HEK293 (cell line): ENCODE measurements around the gene RPS6KB2.

Source experiments
- CTCF ChIA-PET: fragments of 350-600 bp; formaldehyde crosslinking; extraction: SDS; loops from one replicate; lab custom pipeline; 2021; ENCODE audit warnings: antibody characterized with exemption; lab: Yijun Ruan, JAX
- POLR2A ChIA-PET: fragments of 300-600 bp; formaldehyde crosslinking; extraction: SDS; loops from one replicate; lab custom pipeline; 2020; ENCODE audit warnings: antibody characterized with exemption, inconsistent platforms; lab: Yijun Ruan, JAX
- H3K27ac ChIP-seq: fragments of 200-500 bp; sonication (Bioruptor generic); 2 replicates; pipeline ENCODE4 v1.5.1; 2014; ENCODE audit warnings: low read depth, low read length, control low read depth, inconsistent platforms; ENCODE audit errors: extremely low read depth
- H3K36me3 ChIP-seq, 2 experiments: fragments of 200-500 bp in 1 of 2; sonication (Bioruptor generic) in 1 of 2; 1 replicate in 1 of 2; 2 replicates in 1 of 2; pipeline ENCODE4 v1.5.1; 2014 to 2017; ENCODE audit warnings: inconsistent platforms in 2 of 2, low read length in 2 of 2; ENCODE audit not compliant: control insufficient read depth in 2 of 2, insufficient read depth in 1 of 2
- H3K4me1 ChIP-seq: fragments of 200-500 bp; sonication (Bioruptor generic); 2 replicates; pipeline ENCODE4 v1.5.1; 2014; ENCODE audit warnings: mild to moderate bottlenecking, low read length, inconsistent platforms; ENCODE audit not compliant: control insufficient read depth, insufficient read depth
- H3K4me3 ChIP-seq: 2 replicates; pipeline ENCODE4 v1.5.1; 2011; ENCODE audit warnings: low read depth, mild to moderate bottlenecking, control low read depth, low read length, moderate library complexity
- H3K9me3 ChIP-seq: fragments of 200-500 bp; sonication (Bioruptor generic); 2 replicates; pipeline ENCODE4 v1.5.1; 2014; ENCODE audit warnings: low read depth, low read length, inconsistent platforms; ENCODE audit not compliant: control insufficient read depth, insufficient read depth
- KLF1 ChIP-seq: fragments of 450-650 bp; formaldehyde crosslinking; IDR thresholded peaks from 2 replicates; pipeline ENCODE4 v1.5.1; 2016; ENCODE audit warnings: missing biosample characterization, missing genetic modification characterization
- KLF9 ChIP-seq: fragments of 450-650 bp; formaldehyde crosslinking; IDR thresholded peaks from 2 replicates; pipeline ENCODE4 v1.5.1; 2016; ENCODE audit warnings: missing biosample characterization, missing genetic modification characterization, low read depth
- REPIN1 ChIP-seq: fragments of 450-650 bp; formaldehyde crosslinking; IDR thresholded peaks from 2 replicates; pipeline ENCODE4 v1.5.1; 2017; ENCODE audit warnings: missing biosample characterization, missing genetic modification characterization, low read depth
- SCRT1 ChIP-seq: fragments of 450-650 bp; formaldehyde crosslinking; IDR thresholded peaks from 2 replicates; pipeline ENCODE4 v1.5.1; 2016; ENCODE audit warnings: missing biosample characterization, missing genetic modification characterization, borderline replicate concordance
- SCRT2 ChIP-seq: fragments of 450-650 bp; formaldehyde crosslinking; IDR thresholded peaks from 2 replicates; pipeline ENCODE4 v1.5.1; 2016; ENCODE audit warnings: missing biosample characterization, missing genetic modification characterization
- SETDB1 ChIP-seq: IDR thresholded peaks from one replicate; pipeline ENCODE4 v1.6.1; 2017; ENCODE audit warnings: mild to moderate bottlenecking, low read length, moderate library complexity, mixed read lengths; ENCODE audit not compliant: insufficient read length
- SP7 ChIP-seq: fragments of 450-650 bp; formaldehyde crosslinking; IDR thresholded peaks from 2 replicates; pipeline ENCODE4 v1.5.1; 2016; ENCODE audit warnings: missing biosample characterization, missing genetic modification characterization
- ZBTB20 ChIP-seq: fragments of 450-650 bp; formaldehyde crosslinking; IDR thresholded peaks from 2 replicates; pipeline ENCODE4 v1.5.1; 2016; ENCODE audit warnings: missing biosample characterization, missing genetic modification characterization
- ZNF19 ChIP-seq: fragments of 450-650 bp; formaldehyde crosslinking; IDR thresholded peaks from 2 replicates; pipeline ENCODE4; 2016; ENCODE audit warnings: missing biosample characterization, missing genetic modification characterization, low read depth
- ZNF2 ChIP-seq: fragments of 450-650 bp; formaldehyde crosslinking; IDR thresholded peaks from 2 replicates; pipeline ENCODE4 v1.5.1; 2016; ENCODE audit warnings: missing biosample characterization, missing genetic modification characterization
- ZNF274 ChIP-seq, 2 experiments: fragments of 200-500 bp in 1 of 2; fragments of 450-650 bp in 1 of 2; sonication (Bioruptor generic) in 1 of 2; formaldehyde crosslinking in 1 of 2; IDR thresholded peaks; 2 replicates each; pipeline versions ENCODE4 v1.5.1 to v1.6.1; 2014 to 2016; ENCODE audit warnings: borderline replicate concordance in 1 of 2, inconsistent platforms in 1 of 2, low read length in 1 of 2, missing biosample characterization in 1 of 2, missing genetic modification characterization in 1 of 2
- ZNF335 ChIP-seq: fragments of 450-650 bp; formaldehyde crosslinking; conservative IDR thresholded peaks from 2 replicates; pipeline ENCODE4 v1.5.1; 2016; ENCODE audit warnings: missing biosample characterization, missing genetic modification characterization
- ZNF624 ChIP-seq: fragments of 450-650 bp; formaldehyde crosslinking; IDR thresholded peaks from 2 replicates; pipeline ENCODE4 v1.5.1; 2017; ENCODE audit warnings: missing biosample characterization, missing genetic modification characterization
- ZNF677 ChIP-seq: fragments of 450-650 bp; IDR thresholded peaks from 2 replicates; pipeline ENCODE4 v1.5.0; 2018; ENCODE audit warnings: missing biosample characterization, mild to moderate bottlenecking, missing genetic modification characterization, moderate library complexity
- ZNF76 ChIP-seq: fragments of 450-650 bp; formaldehyde crosslinking; IDR thresholded peaks from 2 replicates; pipeline ENCODE4; 2016; ENCODE audit warnings: low read depth, missing biosample characterization, missing genetic modification characterization, borderline replicate concordance
- TF ChIP-seq, protein P1 (sequence below): fragments of 450-650 bp; formaldehyde crosslinking; IDR thresholded peaks from 2 replicates; pipeline ENCODE4 v1.5.1; 2016; ENCODE audit warnings: missing biosample characterization, missing genetic modification characterization
- TF ChIP-seq, protein P2 (sequence below): fragments of 450-650 bp; formaldehyde crosslinking; IDR thresholded peaks from 2 replicates; pipeline ENCODE4 v1.5.1; 2016; ENCODE audit warnings: missing biosample characterization, missing genetic modification characterization
- TF ChIP-seq, protein P3 (sequence below): fragments of 450-650 bp; formaldehyde crosslinking; optimal IDR thresholded peaks from 2 replicates; pipeline ENCODE3; 2016; ENCODE audit warnings: missing biosample characterization, mild to moderate bottlenecking, missing genetic modification characterization
- TF ChIP-seq, protein P4 (sequence below): fragments of 450-650 bp; formaldehyde crosslinking; IDR thresholded peaks from 2 replicates; pipeline ENCODE4 v1.5.1; 2016; ENCODE audit warnings: missing biosample characterization, missing genetic modification characterization
- TF ChIP-seq, protein P5 (sequence below): fragments of 450-650 bp; formaldehyde crosslinking; IDR thresholded peaks from 2 replicates; pipeline ENCODE4 v1.5.1; 2016; ENCODE audit warnings: missing biosample characterization, missing genetic modification characterization
- TF ChIP-seq, protein P6 (sequence below): fragments of 450-650 bp; formaldehyde crosslinking; IDR thresholded peaks from 2 replicates; pipeline ENCODE4 v1.5.1; 2017; ENCODE audit warnings: missing biosample characterization, missing genetic modification characterization
- TF ChIP-seq, protein P7 (sequence below): fragments of 450-650 bp; formaldehyde crosslinking; IDR thresholded peaks from 2 replicates; pipeline ENCODE4 v1.5.1; 2016; ENCODE audit warnings: missing biosample characterization, missing genetic modification characterization
- TF ChIP-seq, protein P8 (sequence below): fragments of 450-650 bp; formaldehyde crosslinking; IDR thresholded peaks from 2 replicates; pipeline ENCODE4 v1.5.1; 2016; ENCODE audit warnings: missing biosample characterization, missing genetic modification characterization

The RPS6KB2 gene

DNA sequence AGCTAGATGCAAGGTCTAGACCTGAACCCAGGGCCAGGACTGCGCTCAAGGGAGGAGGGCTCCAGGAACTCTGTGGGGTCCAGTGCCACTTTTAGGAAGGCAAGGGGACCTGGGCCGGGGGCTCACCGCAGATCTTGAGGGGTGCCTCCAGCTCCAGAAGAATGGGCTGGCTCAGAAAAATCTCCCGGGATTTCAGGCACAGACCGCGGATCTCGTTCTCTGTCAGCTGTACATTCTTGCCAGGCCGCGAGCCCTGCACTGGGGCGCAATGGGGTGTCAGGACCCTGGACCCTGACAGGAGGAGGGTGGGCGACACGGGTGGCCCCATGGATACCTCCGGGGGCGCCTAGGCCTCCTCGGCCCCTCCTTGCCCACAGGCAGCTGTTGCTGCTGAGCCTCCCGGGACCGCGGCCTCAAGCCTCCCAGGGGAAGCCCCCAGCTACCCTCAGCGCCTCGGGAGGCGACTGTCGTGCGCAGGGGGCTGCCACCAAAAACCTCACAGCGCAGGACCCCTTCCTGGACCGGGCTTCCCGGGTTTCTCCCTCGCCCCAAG, 27.3 kb upstream of the RPS6KB2 start:
- CTCF ChIA-PET: interaction anchor here (0.5 to 2.8 kb wide), 22 partner anchors 9 to 393 kb away, joined by 3 to 20 read pairs (median 6); partner anchors contain the start of genes PITPNM1, RAD9A and TMEM134
- Histone ChIP-seq H3K27ac (peak overlapping the region; percentile 88), H3K4me3 (peak overlapping the region; percentile 79), H3K9me3 (no peaks in the 10 kb centered on the region), H3K36me3 (peaks cover 0 to 45% of the 10 kb centered on the region in 2 experiments; a peak in 2 of 3 replicates), H3K4me1 (no peaks in the 10 kb centered on the region)
- POLR2A ChIA-PET: interaction anchor here (1.0 to 3.3 kb wide), 24 partner anchors 9 to 229 kb away, joined by 3 to 53 read pairs (median 6); partner anchors contain the start of genes AIP, CORO1B, GSTP1 and NUDT8
- no peak for TF ChIP-seq SP7 (tag by site-specific recombination)
- TF ChIP-seq REPIN1 (tag by site-specific recombination): no peak
- no peak for TF ChIP-seq ZNF274 (IDR thresholded peaks at IDR 0.05; ENCODE audit: low read length)
- no peak for TF ChIP-seq ZNF274 (tag by site-specific recombination; IDR thresholded peaks at IDR 0.05; ENCODE audit: borderline replicate concordance)
- no peak for TF ChIP-seq KLF9 (tag by site-specific recombination)
- TF ChIP-seq, protein P1, sequence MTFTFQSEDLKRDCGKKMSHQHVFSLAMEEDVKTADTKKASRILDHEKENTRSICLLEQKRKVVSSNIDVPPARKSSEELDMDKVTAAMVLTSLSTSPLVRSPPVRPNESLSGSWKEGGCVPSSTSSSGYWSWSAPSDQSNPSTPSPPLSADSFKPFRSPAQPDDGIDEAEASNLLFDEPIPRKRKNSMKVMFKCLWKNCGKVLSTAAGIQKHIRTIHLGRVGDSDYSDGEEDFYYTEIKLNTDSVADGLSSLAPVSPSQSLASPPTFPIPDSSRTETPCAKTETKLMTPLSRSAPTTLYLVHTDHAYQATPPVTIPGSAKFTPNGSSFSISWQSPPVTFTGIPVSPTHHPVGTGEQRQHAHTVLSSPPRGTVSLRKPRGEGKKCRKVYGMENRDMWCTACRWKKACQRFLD (tag by site-specific recombination): no peak
- TF ChIP-seq, protein P2, sequence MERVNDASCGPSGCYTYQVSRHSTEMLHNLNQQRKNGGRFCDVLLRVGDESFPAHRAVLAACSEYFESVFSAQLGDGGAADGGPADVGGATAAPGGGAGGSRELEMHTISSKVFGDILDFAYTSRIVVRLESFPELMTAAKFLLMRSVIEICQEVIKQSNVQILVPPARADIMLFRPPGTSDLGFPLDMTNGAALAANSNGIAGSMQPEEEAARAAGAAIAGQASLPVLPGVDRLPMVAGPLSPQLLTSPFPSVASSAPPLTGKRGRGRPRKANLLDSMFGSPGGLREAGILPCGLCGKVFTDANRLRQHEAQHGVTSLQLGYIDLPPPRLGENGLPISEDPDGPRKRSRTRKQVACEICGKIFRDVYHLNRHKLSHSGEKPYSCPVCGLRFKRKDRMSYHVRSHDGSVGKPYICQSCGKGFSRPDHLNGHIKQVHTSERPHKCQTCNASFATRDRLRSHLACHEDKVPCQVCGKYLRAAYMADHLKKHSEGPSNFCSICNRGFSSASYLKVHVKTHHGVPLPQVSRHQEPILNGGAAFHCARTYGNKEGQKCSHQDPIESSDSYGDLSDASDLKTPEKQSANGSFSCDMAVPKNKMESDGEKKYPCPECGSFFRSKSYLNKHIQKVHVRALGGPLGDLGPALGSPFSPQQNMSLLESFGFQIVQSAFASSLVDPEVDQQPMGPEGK: peak; percentile 58; the same call in 1 of the 2 replicates
- peak; percentile 21; the same call in 1 of the 2 replicates for TF ChIP-seq ZBTB20 (tag by site-specific recombination)
- no peak for TF ChIP-seq ZNF2 (tag by site-specific recombination)
- TF ChIP-seq SETDB1: no peak
- 0 out of 2 replicates have a peak, but pooled peaks have one; percentile 14 for TF ChIP-seq ZNF76 (tag by site-specific recombination)
- TF ChIP-seq SCRT2: peak; percentile 58; the same call in 1 of the 2 replicates
- TF ChIP-seq, protein P3, sequence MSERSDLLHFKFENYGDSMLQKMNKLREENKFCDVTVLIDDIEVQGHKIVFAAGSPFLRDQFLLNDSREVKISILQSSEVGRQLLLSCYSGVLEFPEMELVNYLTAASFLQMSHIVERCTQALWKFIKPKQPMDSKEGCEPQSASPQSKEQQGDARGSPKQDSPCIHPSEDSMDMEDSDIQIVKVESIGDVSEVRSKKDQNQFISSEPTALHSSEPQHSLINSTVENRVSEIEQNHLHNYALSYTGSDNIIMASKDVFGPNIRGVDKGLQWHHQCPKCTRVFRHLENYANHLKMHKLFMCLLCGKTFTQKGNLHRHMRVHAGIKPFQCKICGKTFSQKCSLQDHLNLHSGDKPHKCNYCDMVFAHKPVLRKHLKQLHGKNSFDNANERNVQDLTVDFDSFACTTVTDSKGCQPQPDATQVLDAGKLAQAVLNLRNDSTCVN (tag by site-specific recombination): peak; percentile 72
- TF ChIP-seq ZNF677 (tag by site-specific recombination): no peak
- no peak for TF ChIP-seq SCRT1
- TF ChIP-seq, protein P4, sequence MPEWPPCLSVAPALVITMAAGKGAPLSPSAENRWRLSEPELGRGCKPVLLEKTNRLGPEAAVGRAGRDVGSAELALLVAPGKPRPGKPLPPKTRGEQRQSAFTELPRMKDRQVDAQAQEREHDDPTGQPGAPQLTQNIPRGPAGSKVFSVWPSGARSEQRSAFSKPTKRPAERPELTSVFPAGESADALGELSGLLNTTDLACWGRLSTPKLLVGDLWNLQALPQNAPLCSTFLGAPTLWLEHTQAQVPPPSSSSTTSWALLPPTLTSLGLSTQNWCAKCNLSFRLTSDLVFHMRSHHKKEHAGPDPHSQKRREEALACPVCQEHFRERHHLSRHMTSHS (tag by site-specific recombination): no peak
- no peak for TF ChIP-seq ZNF19
- TF ChIP-seq, protein P5, sequence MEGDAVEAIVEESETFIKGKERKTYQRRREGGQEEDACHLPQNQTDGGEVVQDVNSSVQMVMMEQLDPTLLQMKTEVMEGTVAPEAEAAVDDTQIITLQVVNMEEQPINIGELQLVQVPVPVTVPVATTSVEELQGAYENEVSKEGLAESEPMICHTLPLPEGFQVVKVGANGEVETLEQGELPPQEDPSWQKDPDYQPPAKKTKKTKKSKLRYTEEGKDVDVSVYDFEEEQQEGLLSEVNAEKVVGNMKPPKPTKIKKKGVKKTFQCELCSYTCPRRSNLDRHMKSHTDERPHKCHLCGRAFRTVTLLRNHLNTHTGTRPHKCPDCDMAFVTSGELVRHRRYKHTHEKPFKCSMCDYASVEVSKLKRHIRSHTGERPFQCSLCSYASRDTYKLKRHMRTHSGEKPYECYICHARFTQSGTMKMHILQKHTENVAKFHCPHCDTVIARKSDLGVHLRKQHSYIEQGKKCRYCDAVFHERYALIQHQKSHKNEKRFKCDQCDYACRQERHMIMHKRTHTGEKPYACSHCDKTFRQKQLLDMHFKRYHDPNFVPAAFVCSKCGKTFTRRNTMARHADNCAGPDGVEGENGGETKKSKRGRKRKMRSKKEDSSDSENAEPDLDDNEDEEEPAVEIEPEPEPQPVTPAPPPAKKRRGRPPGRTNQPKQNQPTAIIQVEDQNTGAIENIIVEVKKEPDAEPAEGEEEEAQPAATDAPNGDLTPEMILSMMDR: peak; percentile 54; the same call in 1 of the 2 replicates
- TF ChIP-seq, protein P6, sequence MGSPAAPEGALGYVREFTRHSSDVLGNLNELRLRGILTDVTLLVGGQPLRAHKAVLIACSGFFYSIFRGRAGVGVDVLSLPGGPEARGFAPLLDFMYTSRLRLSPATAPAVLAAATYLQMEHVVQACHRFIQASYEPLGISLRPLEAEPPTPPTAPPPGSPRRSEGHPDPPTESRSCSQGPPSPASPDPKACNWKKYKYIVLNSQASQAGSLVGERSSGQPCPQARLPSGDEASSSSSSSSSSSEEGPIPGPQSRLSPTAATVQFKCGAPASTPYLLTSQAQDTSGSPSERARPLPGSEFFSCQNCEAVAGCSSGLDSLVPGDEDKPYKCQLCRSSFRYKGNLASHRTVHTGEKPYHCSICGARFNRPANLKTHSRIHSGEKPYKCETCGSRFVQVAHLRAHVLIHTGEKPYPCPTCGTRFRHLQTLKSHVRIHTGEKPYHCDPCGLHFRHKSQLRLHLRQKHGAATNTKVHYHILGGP (tag by site-specific recombination): no peak
- no peak for TF ChIP-seq ZNF624 (tag by site-specific recombination)
- TF ChIP-seq, protein P7, sequence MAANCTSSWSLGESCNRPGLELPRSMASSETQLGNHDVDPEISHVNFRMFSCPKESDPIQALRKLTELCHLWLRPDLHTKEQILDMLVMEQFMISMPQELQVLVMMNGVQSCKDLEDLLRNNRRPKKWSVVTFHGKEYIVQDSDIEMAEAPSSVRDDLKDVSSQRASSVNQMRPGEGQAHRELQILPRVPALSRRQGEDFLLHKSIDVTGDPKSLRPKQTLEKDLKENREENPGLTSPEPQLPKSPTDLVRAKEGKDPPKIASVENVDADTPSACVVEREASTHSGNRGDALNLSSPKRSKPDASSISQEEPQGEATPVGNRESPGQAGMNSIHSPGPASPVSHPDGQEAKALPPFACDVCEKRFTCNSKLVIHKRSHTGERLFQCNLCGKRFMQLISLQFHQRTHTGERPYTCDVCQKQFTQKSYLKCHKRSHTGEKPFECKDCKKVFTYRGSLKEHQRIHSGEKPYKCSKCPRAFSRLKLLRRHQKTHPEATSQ: no peak
- peak; percentile 30; the same call in 1 of the 2 replicates for TF ChIP-seq ZNF335 (tag by site-specific recombination)
- TF ChIP-seq KLF1 (tag by site-specific recombination): no peak
- TF ChIP-seq, protein P8, sequence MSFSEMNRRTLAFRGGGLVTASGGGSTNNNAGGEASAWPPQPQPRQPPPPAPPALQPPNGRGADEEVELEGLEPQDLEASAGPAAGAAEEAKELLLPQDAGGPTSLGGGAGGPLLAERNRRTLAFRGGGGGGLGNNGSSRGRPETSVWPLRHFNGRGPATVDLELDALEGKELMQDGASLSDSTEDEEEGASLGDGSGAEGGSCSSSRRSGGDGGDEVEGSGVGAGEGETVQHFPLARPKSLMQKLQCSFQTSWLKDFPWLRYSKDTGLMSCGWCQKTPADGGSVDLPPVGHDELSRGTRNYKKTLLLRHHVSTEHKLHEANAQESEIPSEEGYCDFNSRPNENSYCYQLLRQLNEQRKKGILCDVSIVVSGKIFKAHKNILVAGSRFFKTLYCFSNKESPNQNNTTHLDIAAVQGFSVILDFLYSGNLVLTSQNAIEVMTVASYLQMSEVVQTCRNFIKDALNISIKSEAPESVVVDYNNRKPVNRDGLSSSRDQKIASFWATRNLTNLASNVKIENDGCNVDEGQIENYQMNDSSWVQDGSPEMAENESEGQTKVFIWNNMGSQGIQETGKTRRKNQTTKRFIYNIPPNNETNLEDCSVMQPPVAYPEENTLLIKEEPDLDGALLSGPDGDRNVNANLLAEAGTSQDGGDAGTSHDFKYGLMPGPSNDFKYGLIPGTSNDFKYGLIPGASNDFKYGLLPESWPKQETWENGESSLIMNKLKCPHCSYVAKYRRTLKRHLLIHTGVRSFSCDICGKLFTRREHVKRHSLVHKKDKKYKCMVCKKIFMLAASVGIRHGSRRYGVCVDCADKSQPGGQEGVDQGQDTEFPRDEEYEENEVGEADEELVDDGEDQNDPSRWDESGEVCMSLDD (tag by site-specific recombination): peak; percentile 53
